ENCODE measurements around the gene DPEP1.
A peak's percentile ranks its signal among the peaks of the same experiment; 100 is the strongest.
"Not testable (repeated sequence)": the region's sequence is repeated elsewhere in the genome, so short reads cannot be mapped to it uniquely, and the experiment has no call there.

The DPEP1 gene

GRCh38 chr16:89653656-89654295 lies 40.3 kb downstream of the DPEP1 start:
- DNase-seq, result no peak

- no peak for DNase-seq
Measured at GRCh38 chr16:89655062-89655643, 41.7 kb downstream of the DPEP1 start.

- no peak for DNase-seq
Measured at GRCh38 chr16:89656435-89657121, 43.1 kb downstream of the DPEP1 start.

GRCh38 chr16:89657442-89658220 lies 44.2 kb downstream of the DPEP1 start, which contains the start of the genes CHMP1A and SPATA33:
Gene CHMP1A, minus strand, starts transcription at chr16:89657708. Its CDS starts 120 bp downstream, at chr16:89657588.
Gene SPATA33, plus strand, starts transcription at chr16:89657836. Its CDS starts 76 bp downstream, at chr16:89657912.
- peak; percentile 56 to 84 for DNase-seq

DNA sequence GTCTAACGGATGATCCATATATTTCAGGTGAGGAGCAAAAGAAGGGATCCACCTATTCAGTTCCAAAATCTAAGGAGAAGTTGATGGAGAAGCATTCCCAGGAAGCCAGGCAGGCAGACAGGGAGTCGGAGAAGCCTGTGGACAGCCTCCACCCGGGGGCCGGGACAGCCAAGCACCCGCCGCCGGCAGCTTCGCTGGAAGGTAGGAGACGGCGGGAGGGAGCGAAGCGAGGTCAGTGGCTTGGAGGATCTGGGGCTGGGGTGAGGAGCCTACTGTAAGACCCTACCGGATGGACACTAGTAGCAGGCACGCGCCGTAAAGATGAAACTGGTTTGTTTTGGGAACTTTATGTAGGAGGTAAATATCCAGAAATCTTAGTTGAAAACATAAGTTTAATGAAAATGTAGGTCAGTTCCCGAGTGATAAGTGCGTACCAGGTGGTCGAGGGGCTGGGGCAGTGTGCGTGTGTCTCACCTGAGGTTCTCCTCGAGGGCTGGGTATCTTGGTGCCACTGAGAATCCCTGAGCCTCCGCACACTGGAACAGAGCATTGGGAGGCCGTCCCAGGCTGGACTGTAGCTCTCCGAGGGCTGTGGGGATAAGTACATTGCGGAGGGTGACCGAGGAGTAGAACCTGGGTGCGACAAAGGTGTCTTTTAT lies 44.9 kb downstream of the DPEP1 start:
- DNase-seq, result no peak

DNA sequence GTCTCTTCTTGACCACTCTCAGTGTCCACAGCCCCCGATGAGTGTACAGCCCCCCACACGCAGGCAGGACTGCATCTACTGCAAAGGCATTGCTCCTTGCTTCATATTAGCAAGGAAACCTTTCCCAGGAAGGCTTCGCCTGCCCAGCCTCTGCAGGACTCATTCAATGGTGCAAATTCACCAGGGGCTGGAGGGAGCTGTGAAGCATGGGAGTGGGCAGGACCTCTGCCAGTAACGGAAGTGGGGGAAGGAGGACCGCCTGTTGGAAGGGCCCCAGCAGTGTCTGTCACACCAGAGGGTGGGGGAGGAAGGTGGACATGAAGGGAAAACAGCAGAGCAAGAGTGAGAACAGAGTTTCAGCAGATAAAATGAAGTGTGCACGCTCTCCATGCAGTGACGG lies 46.7 kb downstream of the DPEP1 start:
- no peak for DNase-seq

GRCh38 chr16:89661215-89661614 lies 47.8 kb downstream of the DPEP1 start:
- no peak for DNase-seq

GRCh38 chr16:89664238-89664637 lies 50.8 kb downstream of the DPEP1 start:
- DNase-seq, result not testable (repeated sequence)

DNA sequence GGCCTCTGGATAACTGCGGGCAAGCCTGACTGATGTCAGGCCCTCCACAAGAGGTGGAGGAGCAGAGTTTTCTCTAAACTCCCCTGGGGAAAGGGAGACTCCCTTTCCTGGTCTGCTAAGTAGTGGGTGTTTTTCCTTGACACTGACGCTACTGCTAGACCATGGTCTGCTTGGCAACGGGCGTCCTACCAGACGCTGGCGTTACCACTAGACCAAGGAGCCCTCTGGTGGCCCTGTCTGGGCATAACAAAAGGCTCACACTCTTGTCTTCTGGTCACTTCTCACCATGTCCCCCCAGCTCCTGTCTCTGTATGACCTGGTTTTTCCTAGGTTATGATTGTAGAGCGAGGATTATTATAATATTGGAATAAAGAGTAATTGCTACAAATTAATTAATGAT lies 53.6 kb downstream of the DPEP1 start:
- DNase-seq, result not testable (repeated sequence)

- no peak for DNase-seq
Measured at GRCh38 chr16:89667633-89668032, 54.2 kb downstream of the DPEP1 start.

- no peak for DNase-seq
Measured at GRCh38 chr16:89668790-89669158, 55.3 kb downstream of the DPEP1 start.

GRCh38 chr16:89669755-89670154 lies 56.3 kb downstream of the DPEP1 start:
- DNase-seq, result no peak

DNA sequence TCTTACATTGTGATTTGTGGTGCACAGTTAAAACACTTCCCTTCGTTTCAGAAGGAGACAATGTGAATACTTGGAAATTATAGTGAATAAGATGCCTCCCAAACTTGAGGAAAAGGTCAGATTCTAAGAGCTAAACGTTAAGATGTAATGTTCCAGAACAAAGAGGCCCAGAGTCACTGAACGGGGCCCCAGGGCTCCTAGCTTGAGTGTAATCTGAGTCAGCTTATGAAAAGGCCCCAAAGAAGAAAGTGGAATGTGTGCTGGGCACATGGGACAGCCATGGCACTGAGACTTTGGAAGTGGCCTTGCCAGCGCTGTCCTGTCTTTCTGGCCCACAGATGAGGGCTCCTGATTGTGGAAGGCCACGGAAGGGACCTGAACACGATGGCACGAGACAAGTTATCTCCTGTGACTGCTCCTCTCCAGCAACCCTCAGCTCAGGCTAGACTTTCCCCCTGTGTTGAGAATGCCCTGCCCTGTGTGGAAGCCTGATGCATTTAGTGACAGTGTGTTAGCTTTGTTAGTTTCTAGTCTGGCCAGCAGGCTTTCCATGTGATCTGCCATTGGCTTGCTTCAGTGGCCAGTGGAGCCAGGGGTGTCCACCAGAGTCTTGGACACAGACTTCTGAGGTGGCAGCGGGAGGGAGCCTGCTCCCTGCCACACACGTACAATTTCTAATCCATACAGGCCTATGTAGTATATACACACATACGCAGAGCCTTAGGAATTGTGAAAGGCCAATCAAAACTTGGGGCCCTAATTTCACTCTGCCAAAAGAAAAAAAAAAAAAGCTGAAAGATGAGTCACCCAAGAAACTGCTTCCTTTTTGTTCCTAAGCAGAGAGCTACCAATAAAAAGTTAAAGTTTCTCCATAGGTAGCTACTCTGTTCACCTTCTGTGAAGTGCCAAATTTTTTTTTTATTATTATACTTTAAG lies 57.3 kb downstream of the DPEP1 start:
- DNase-seq, result no peak

DNA sequence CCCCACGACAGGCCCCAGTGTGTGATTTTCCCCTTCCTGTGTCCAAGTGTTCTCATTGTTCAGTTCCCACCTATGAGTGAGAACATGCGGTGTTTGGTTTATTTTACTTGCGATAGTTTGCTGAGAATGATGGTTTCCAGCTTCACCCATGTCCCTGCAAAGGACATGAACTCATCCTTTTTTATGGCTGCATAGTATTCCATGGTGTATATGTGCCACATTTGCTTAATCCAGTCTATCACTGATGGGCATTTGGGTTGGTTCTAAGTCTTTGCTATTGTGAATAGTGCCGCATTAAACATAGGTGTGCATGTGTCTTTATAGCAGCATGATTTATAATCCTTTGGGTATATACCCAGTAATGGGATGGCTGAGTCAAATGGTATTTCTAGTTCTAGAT lies 58.1 kb downstream of the DPEP1 start:
- not testable (repeated sequence) for DNase-seq

GRCh38 chr16:89672177-89672941 lies 58.9 kb downstream of the DPEP1 start:
- DNase-seq, result no peak

- DNase-seq, result no peak
Measured at GRCh38 chr16:89678258-89678657, 64.8 kb downstream of the DPEP1 start.

DNA sequence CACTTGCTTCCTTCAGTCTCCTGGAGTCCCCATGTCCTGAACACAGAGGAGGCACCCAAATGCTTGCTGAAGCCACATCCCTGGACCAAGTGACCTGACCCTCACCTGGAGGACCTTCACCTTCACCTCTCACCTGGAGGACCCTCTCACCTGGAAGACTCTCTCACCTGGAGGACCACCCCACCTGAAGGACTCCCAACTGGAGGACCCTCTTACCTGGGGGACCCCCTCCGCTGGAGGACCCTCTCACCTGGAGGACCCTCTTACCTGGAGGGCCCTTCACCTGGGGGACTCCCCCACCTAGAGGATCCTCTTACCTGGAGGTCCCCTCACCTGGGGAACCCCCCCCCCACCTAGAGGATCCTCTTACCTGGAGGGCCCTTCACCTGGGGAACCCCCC lies 72.5 kb downstream of the DPEP1 start:
- no peak for DNase-seq

- DNase-seq, result peak; percentile 71 to 90
Measured at GRCh38 chr16:89686520-89687091, 73.2 kb downstream of the DPEP1 start, which contains the start of gene CDK10. Gene CDK10, plus strand, starts transcription at chr16:89686689. Its CDS starts 22 bp downstream, at chr16:89686711.

DNA sequence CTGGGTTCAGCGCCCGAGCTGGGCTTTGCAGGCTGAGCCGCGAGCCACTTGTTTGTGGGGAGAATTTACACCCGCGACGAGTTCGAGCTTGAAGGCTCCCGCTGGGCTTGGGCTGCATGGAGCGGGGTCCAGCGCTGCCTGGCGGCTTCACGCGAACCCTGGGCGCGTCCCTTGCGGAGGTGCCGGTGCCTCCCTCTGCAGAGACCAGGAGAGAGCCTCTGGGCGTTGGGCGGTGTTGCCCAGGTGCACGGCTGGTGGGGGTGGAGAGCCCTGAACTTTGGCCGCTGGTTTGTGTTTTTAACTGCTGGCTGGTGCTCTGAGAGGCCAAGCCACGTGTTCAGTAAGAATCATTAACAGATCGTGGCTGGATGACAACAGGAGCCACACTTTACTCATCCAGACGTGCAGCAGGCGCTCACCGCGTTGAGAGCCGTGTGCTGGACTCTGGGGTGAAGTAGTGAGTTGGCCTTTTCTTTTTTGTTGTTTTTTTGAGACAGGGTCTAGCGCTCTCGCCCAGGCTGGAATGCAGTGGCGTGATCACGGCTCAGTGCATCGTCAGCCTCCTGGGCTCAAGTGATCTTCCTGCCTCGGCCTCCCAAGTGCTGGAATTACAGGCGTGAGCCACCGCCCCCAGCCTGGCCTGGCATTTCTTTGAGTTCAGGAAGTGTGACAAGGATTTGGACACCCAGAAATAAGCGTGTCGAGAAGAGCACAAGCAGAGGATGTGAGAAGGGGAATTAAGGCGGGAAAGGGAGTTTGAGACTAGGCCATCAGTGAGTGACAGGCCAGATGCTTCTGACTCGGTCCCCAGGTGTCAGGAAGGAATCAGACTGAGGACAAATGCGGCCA lies 73.9 kb downstream of the DPEP1 start:
- DNase-seq, result no peak
